Measurements from ENCODE around the gene OSBPL6.

DNA sequence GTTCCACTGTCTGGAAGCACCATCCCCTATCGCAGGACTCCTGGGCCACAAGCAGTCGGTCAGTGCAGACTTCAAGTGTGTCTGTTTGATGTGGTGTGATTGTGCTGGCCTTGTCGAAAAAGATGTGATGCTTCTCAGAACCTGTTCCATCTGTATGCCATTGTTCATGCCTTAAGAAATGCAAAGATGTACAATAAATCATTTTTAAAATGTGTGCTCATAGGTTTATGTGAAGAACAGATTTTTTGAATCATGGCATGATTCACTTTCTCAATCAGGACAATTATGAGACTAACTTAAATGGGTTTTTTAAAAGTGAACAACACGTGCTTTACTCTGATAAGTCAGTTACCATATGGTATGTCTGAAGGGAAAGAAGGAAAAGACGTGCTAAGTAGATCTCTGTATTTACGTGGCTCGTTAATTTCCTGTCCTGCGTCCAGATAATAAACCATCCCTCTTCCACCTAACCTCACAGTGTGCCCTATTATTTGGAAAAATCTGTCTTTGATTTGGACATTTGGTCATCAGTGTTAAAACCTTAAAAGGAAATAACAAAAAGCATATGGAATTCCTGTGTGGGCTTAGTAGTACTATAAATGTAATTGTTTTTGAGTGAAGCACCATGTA lies 201.7 kb downstream of the OSBPL6 start:
- TF ChIP-seq CTCF (IDR thresholded peaks at IDR 0.05) (no peak), EZH2phosphoT487 (IDR thresholded peaks at IDR 0.05) (no peak)

Measured in neural progenitor cell (in vitro differentiated cells).